Transverse colon (tissue), 4 donors: ENCODE measurements around the gene CD3E. TPM values are rescaled to one million over a fixed set of nuclear protein-coding genes. Genes with fewer than 3 reads are reported as not detected.
"Not testable (repeated sequence)": the region's sequence is repeated elsewhere in the genome, so short reads cannot be mapped to it uniquely, and the experiment has no call there.

Experiments used
- DNase-seq: peaks from one replicate; pipeline ENCODE4 v3.0.0-alpha.2; 2019
- H3K27ac ChIP-seq, 4 donors: fragments of 200-600 bp; sonication (generic); 2 replicates each; pipeline ENCODE4 v1.5.1; 2016 to 2018; ENCODE audit warnings: inconsistent platforms in 4 of 4
- H3K27me3 ChIP-seq: fragments of 200-600 bp; sonication (generic); 2 replicates; pipeline ENCODE4 v1.5.1; 2017; ENCODE audit warnings: inconsistent platforms
- H3K36me3 ChIP-seq, 4 donors: fragments of 200-600 bp; sonication (generic); 2 replicates each; pipeline ENCODE4 v1.5.1; 2017 to 2019; ENCODE audit warnings: inconsistent platforms in 4 of 4
- H3K4me1 ChIP-seq, 4 donors: fragments of 200-600 bp; sonication (generic); 2 replicates each; pipeline ENCODE4 v1.5.1; 2017 to 2020; ENCODE audit warnings: inconsistent platforms in 4 of 4
- H3K4me3 ChIP-seq, 4 donors: fragments of 200-600 bp; sonication (generic); 1 replicate in 1 of 4; 2 replicates in 3 of 4; pipeline versions ENCODE4 v1.5.1 to v1.6.1; 2017 to 2019; ENCODE audit warnings: inconsistent platforms in 4 of 4
- H3K9me3 ChIP-seq, 2 donors: fragments of 200-600 bp; sonication (generic); 2 replicates each; pipeline ENCODE4 v1.5.1; 2017 to 2019; ENCODE audit warnings: inconsistent platforms in 2 of 2
- CTCF ChIP-seq, 5 experiments: fragments of 200-600 bp in 3 of 5; fragments of 450-650 bp in 2 of 5; sonication (generic) in 3 of 5; IDR thresholded peaks; 1 replicate in 2 of 5; 2 replicates in 3 of 5; pipeline ENCODE4 v1.5.1; 2016 to 2017; ENCODE audit warnings: antibody characterized with exemption in 5 of 5, inconsistent platforms in 3 of 5, mild to moderate bottlenecking in 2 of 5, moderate library complexity in 1 of 5
- EP300 ChIP-seq: sonication (generic); formaldehyde crosslinking; IDR thresholded peaks from one replicate; pipeline ENCODE4 v1.6.1; 2017; ENCODE audit warnings: antibody characterized with exemption, low read depth
- POLR2A ChIP-seq: fragments of 450-650 bp; IDR thresholded peaks from one replicate; pipeline ENCODE4 v1.6.1; 2016; ENCODE audit warnings: antibody characterized with exemption, mild to moderate bottlenecking, moderate library complexity
- POLR2AphosphoS5 ChIP-seq, 3 donors: sonication (generic); formaldehyde crosslinking; IDR thresholded peaks; one replicate each; pipeline ENCODE4 v1.6.1; 2016; ENCODE audit warnings: antibody characterized with exemption in 3 of 3
- WGBS, 2 donors: methylation state at CpG; one replicate each; pipeline ENCODE4 v1.1.5; 2018; ENCODE audit warnings: low coverage in 1 of 2; 5-methylcytosine and 5-hydroxymethylcytosine counted together
- in situ Hi-C, 4 donors: fragments of 200-750 bp; cut with MboI; loops; one replicate each; pipeline versions ENCODE4 v1.15.0 to v1.15.1; 2017; ENCODE audit warnings: low sequenced_read_pairs in 3 of 4, low pct_ligation_motif_present in 1 of 4, low pct_unique_long_range_greater_than_20kb in 1 of 4
- intact Hi-C: fragments of 100-400 bp; cut with DNase I; formaldehyde crosslinking; loops from one replicate; pipeline ENCODE4 v1.15.1; 2023; ENCODE audit warnings: low total_unique reads
- total RNA-seq, 4 donors: library from RNA; depleted of rRNA; stranded (reverse); fragments of >200 nt; gene quantifications; one replicate each; pipeline ENCODE4 v1.1.0, GENCODE V29; 2016

The CD3E gene
- total RNA-seq, 4 donors from 2014 or later = 0.80 to 7.1 (median 5.3) TPM

GRCh38 chr11:118305726-118306125 is 1.2 kb downstream of the CD3E start:
- intact Hi-C loops = no loop called here
- no peak for DNase-seq
- H3K27ac ChIP-seq = peak overlapping the region; percentile 16 to 53 (median 25)
- no peaks in the 10 kb centered on the region for H3K9me3 ChIP-seq
- 58 to 66% methylated on average over 4 to 8 of the region's 8 CpGs for WGBS, 2 donors
- TF ChIP-seq CTCF (IDR thresholded peaks at IDR 0.05) = no peak
- no peak for TF ChIP-seq POLR2AphosphoS5 (IDR thresholded peaks at IDR 0.05)
- TF ChIP-seq EP300 = no peak
- TF ChIP-seq POLR2A = no peak
- H3K27me3 ChIP-seq = peaks cover 19% of the 10 kb centered on the region
- in situ Hi-C loops = no loop called here
- no peaks in the 10 kb centered on the region for H3K36me3 ChIP-seq
- peaks cover 0 to 4% (median under 1%) of the 10 kb centered on the region in 4 donors for H3K4me1 ChIP-seq
- peak overlapping the region in 1 of 4 donors; percentile 23 for H3K4me3 ChIP-seq

- Histone ChIP-seq H3K4me1 (peaks cover 0 to 10% (median 4%) of the 10 kb centered on the region in 4 donors), H3K4me3 (peak overlapping the region in 1 of 4 donors; percentile 12), H3K36me3 (no peaks in the 10 kb centered on the region), H3K27me3 (peaks cover 17% of the 10 kb centered on the region), H3K9me3 (no peaks in the 10 kb centered on the region), H3K27ac (peak overlapping the region in 3 of 4 donors; percentile 22 to 39 (median 28))
- TF ChIP-seq CTCF (IDR thresholded peaks at IDR 0.05) (no peak), EP300 (no peak), POLR2AphosphoS5 (IDR thresholded peaks at IDR 0.05) (no peak), POLR2A (no peak)
- 61 to 87% methylated on average over 2 of the region's 2 CpGs for whole genome bisulfite sequencing, 2 donors
- no peak for DNase-seq
- in situ Hi-C loops (no loop called here), intact Hi-C loops (no loop called here)
Observed at GRCh38 chr11:118306556-118306955, 2.0 kb downstream of the CD3E start.

- H3K27ac ChIP-seq, in situ Hi-C loops, intact Hi-C loops, H3K36me3 ChIP-seq, H3K4me1 ChIP-seq, H3K27me3 ChIP-seq, H3K4me3 ChIP-seq, H3K9me3 ChIP-seq, DNase-seq: not testable (repeated sequence)
- 91 to 100% methylated on average over 1 to 5 of the region's 5 CpGs for WGBS, 2 donors
Observed at GRCh38 chr11:118308995-118309528, 4.5 kb downstream of the CD3E start.

- no peaks in the 10 kb centered on the region for H3K9me3 ChIP-seq
- in situ Hi-C loops = no loop called here
- H3K4me3 ChIP-seq = no peak overlapping the region
- H3K27ac ChIP-seq = no peak overlapping the region
- no peak for DNase-seq
- TF ChIP-seq POLR2A = no peak
- TF ChIP-seq CTCF (IDR thresholded peaks at IDR 0.05) = no peak
- TF ChIP-seq EP300 = no peak
- TF ChIP-seq POLR2AphosphoS5 (IDR thresholded peaks at IDR 0.05) = no peak
- intact Hi-C loops = no loop called here
- peaks cover 5% of the 10 kb centered on the region for H3K27me3 ChIP-seq
- WGBS, 2 donors = 60 to 83% methylated on average over 1 to 3 of the region's 3 CpGs
- no peaks in the 10 kb centered on the region for H3K36me3 ChIP-seq
- peaks cover 0 to 21% (median 13%) of the 10 kb centered on the region in 4 donors for H3K4me1 ChIP-seq
Observed at GRCh38 chr11:118310271-118310670, 5.7 kb downstream of the CD3E start.
